Measurements from ENCODE around the gene COBLL1.

- TF ChIP-seq CTCF (IDR thresholded peaks at IDR 0.05) (no peak), POLR2A (IDR thresholded peaks at IDR 0.05) (no peak)
These were observed 69.7 kb downstream of the COBLL1 start for GRCh38 chr2:164771897-164772296.
